ENCODE data around the gene LDAH. TPM values are rescaled to one million over a fixed set of nuclear protein-coding genes. Genes with fewer than 3 reads are reported as not detected.

Gene LDAH
- total RNA-seq, 4 donors from 2014 or later, result 7.4 to 14.5 (median 13.5) TPM

DNA sequence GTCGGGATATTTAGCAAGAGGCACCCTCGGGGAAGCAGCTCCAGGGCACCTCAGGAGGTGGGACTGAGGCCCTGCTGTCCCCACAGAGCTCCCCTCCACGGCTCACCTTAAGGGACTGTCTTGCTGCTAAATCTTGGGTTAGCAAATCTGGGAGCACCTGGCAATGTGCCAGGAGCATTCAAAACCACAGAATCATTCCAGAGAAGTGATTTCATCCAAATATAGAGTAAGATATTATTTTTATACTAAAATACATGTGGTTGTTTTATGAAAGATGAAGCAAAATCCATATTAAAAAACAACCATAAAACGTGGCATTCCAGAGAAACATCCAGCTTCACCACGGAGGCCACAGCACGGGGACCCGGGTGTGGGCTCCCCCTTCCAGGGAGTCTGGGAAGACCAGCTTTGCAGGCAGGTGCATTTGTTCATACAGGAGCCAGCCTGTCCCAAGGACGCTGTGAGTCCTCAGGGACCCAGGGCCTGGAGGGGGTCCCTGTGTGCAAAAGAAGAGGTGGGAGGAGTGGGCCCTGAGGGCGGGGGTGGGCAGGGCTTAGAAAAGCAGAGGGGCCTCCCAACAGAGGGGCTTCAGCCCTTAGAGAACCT, 188.3 kb downstream of the LDAH start:
- Histone ChIP-seq H3K4me3 (no peak overlapping the region), H3K36me3 (peaks cover 0 to 19% (median 0%) of the 10 kb centered on the region in 3 donors), H3K27me3 (no peaks in the 10 kb centered on the region), H3K27ac (peak overlapping the region; percentile 27 to 80 (median 48)), H3K9me3 (no peaks in the 10 kb centered on the region), H3K4me1 (peaks cover 0 to 29% (median 0%) of the 10 kb centered on the region in 4 donors)
- TF ChIP-seq, protein P1, sequence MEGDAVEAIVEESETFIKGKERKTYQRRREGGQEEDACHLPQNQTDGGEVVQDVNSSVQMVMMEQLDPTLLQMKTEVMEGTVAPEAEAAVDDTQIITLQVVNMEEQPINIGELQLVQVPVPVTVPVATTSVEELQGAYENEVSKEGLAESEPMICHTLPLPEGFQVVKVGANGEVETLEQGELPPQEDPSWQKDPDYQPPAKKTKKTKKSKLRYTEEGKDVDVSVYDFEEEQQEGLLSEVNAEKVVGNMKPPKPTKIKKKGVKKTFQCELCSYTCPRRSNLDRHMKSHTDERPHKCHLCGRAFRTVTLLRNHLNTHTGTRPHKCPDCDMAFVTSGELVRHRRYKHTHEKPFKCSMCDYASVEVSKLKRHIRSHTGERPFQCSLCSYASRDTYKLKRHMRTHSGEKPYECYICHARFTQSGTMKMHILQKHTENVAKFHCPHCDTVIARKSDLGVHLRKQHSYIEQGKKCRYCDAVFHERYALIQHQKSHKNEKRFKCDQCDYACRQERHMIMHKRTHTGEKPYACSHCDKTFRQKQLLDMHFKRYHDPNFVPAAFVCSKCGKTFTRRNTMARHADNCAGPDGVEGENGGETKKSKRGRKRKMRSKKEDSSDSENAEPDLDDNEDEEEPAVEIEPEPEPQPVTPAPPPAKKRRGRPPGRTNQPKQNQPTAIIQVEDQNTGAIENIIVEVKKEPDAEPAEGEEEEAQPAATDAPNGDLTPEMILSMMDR (IDR thresholded peaks at IDR 0.05), result no peak
- no peak for TF ChIP-seq POLR2A (IDR thresholded peaks at IDR 0.05)
- DNase-seq, result no peak

Other genes with a start within 250 kb of the LDAH start
- gene HS1BP3, start 172.0 kb downstream of the LDAH start, total RNA-seq, result 10 to 100 TPM; 33.1 to 63.0 (median 41.0) TPM
- 1 to 10 TPM in 1 of 4 donors, under 1 TPM in 3; 0.09 to 1.7 (median 0.38) TPM for gene GDF7, start 156.0 kb downstream of the LDAH start, total RNA-seq
- gene APOB, start 221.0 kb upstream of the LDAH start, total RNA-seq, result 1,000 to 10,000 TPM in 3 of 4 donors, 10 to 100 TPM in 1; 14.0 to 2,659 (median 1,284) TPM